Measurements from ENCODE around the gene CCL26. TPM values are rescaled to one million over a fixed set of nuclear protein-coding genes. Genes with fewer than 3 reads are reported as not detected.

The CCL26 gene
- total and polyA plus RNA-seq, 9 of the 15 experiments (the other 6 are each of a cell fraction or from before 2014, with no cell fraction given), result 2.3 to 26.8 (median 8.4) TPM

GRCh38 chr7:75738975-75739795, 32.8 kb downstream of the CCL26 start (continued):
- TF ChIP-seq REST (IDR thresholded peaks at IDR 0.05; ENCODE audit: borderline replicate concordance) (peak; percentile 58), REST (CRISPR knock-in tag; IDR thresholded peaks at IDR 0.05; ENCODE audit: low read depth) (peak; percentile 82), ZBTB12 (CRISPR knock-in tag; IDR thresholded peaks at IDR 0.05) (no peak), ZBTB40 (IDR thresholded peaks at IDR 0.05) (no peak), ZBTB40 (CRISPR knock-in tag; IDR thresholded peaks at IDR 0.05) (no peak), ZNF76 (CRISPR knock-in tag; IDR thresholded peaks at IDR 0.05; ENCODE audit: borderline replicate concordance) (0 out of 2 replicates have a peak, but pooled peaks have one; percentile 62)
